B cell (primary cell): Measurements from ENCODE around the gene CRHR1.

ENCODE experiments used
- CTCF ChIP-seq: fragments of 200-600 bp; IDR thresholded peaks from one replicate; pipeline ENCODE4 v1.8.0; 2022; ENCODE audit warnings: antibody characterized with exemption, mild to moderate bottlenecking
- EZH2 ChIP-seq: IDR thresholded peaks from 2 replicates; pipeline ENCODE4 v1.6.1; 2012; ENCODE audit warnings: borderline replicate concordance, low read depth, mild to moderate bottlenecking, moderate library complexity, low read length; ENCODE audit not compliant: insufficient read depth, poor library complexity, severe bottlenecking

- TF ChIP-seq EZH2 (no peak), CTCF (no peak)
These were observed 3.5 kb downstream of the CRHR1 start for GRCh38 chr17:45787656-45788055.
